Esophagus muscularis mucosa (tissue), 4 donors: ENCODE results near the gene SPEG. TPM values are rescaled to one million over a fixed set of nuclear protein-coding genes. Genes with fewer than 3 reads are reported as not detected.

Experiments
- DNase-seq: peaks from one replicate; pipeline ENCODE4 v3.0.0-alpha.2; 2017; ENCODE audit errors: extremely low spot score
- H3K27ac ChIP-seq, 4 donors: fragments of 200-600 bp; sonication (generic); replicated peaks in 1 of 4; 1 replicate in 3 of 4; 2 replicates in 1 of 4; pipeline ENCODE4 v1.5.1; 2016 to 2019; ENCODE audit warnings: mild to moderate bottlenecking in 1 of 4
- H3K27me3 ChIP-seq, 4 donors: fragments of 200-600 bp; sonication (generic); one replicate each; pipeline versions ENCODE4 v1.5.1 to v1.6.0; 2016 to 2019
- H3K36me3 ChIP-seq, 4 donors: fragments of 200-600 bp; sonication (generic); one replicate each; pipeline ENCODE4 v1.5.1; 2016 to 2019
- H3K4me1 ChIP-seq, 4 donors: fragments of 200-600 bp; sonication (generic); one replicate each; pipeline ENCODE4 v1.5.1; 2016 to 2019
- H3K4me3 ChIP-seq, 4 donors: fragments of 200-600 bp; sonication (generic); 1 replicate in 2 of 4; 2 replicates in 2 of 4; pipeline ENCODE4 v1.5.1; 2016 to 2019; ENCODE audit warnings: mild to moderate bottlenecking in 4 of 4, moderate library complexity in 1 of 4
- H3K9me3 ChIP-seq, 4 donors: fragments of 200-600 bp; sonication (generic); 1 replicate in 3 of 4; 2 replicates in 1 of 4; pipeline ENCODE4 v1.5.1; 2016 to 2019
- EP300 ChIP-seq: sonication (generic); formaldehyde crosslinking; IDR thresholded peaks from one replicate; pipeline ENCODE4 v1.6.1; 2017; ENCODE audit warnings: antibody characterized with exemption
- POLR2A ChIP-seq: fragments of 450-650 bp; IDR thresholded peaks from one replicate; pipeline ENCODE4 v1.6.1; 2017; ENCODE audit warnings: antibody characterized with exemption, moderate library complexity, mild to moderate bottlenecking, low read depth
- POLR2AphosphoS5 ChIP-seq, 2 donors: sonication (generic); formaldehyde crosslinking; IDR thresholded peaks; one replicate each; pipeline ENCODE4 v1.6.1; 2017; ENCODE audit warnings: antibody characterized with exemption in 2 of 2
- WGBS: methylation state at CpG from one replicate; pipeline ENCODE4 v1.1.5; 2018; 5-methylcytosine and 5-hydroxymethylcytosine counted together
- intact Hi-C: fragments of 100-400 bp; cut with DNase I; formaldehyde crosslinking; loops from one replicate; pipeline ENCODE4 v1.15.1; 2023
- total RNA-seq, 4 donors: library from RNA; depleted of rRNA; stranded (reverse); fragments of >200 nt; gene quantifications; one replicate each; pipeline versions ENCODE4 v1.1.0 to v1.2.1, GENCODE V29; 2016
- TF ChIP-seq, protein P1 (sequence below), 3 experiments: fragments of 200-600 bp in 2 of 3; fragments of 450-650 bp in 1 of 3; sonication (generic) in 2 of 3; IDR thresholded peaks; one replicate each; pipeline ENCODE4 v1.5.1; 2017 to 2019; ENCODE audit warnings: antibody characterized with exemption in 3 of 3, mild to moderate bottlenecking in 2 of 3, moderate library complexity in 1 of 3

Gene SPEG
- total RNA-seq, 4 donors from 2014 or later, result 115 to 251 (median 180) TPM

DNA sequence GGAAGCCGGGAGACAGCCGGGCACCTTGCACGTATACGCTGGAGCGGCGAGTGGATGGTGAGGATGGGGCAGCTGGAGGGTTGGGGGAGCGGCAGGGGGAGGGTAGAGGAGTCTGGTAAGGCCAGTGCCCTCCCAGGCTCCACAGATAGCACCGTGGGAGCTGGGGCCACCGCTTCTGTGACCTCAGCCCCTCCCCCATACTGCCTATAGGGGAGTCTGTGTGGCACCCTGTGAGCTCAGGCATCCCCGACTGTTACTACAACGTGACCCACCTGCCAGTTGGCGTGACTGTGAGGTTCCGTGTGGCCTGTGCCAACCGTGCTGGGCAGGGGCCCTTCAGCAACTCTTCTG is 54.2 kb downstream of the SPEG start:
- no peak for DNase-seq
- peak overlapping the region in 3 of 4 donors; percentile 48 to 99 (median 53) for H3K27ac ChIP-seq
- no peak overlapping the region for H3K4me3 ChIP-seq
- H3K36me3 ChIP-seq, result peaks cover 7 to 93% (median 51%) of the 10 kb centered on the region in 4 donors
- intact Hi-C loops, result no loop called here
- TF ChIP-seq POLR2AphosphoS5 (IDR thresholded peaks at IDR 0.05), result no peak
- TF ChIP-seq POLR2A, result no peak
- TF ChIP-seq, protein P1, sequence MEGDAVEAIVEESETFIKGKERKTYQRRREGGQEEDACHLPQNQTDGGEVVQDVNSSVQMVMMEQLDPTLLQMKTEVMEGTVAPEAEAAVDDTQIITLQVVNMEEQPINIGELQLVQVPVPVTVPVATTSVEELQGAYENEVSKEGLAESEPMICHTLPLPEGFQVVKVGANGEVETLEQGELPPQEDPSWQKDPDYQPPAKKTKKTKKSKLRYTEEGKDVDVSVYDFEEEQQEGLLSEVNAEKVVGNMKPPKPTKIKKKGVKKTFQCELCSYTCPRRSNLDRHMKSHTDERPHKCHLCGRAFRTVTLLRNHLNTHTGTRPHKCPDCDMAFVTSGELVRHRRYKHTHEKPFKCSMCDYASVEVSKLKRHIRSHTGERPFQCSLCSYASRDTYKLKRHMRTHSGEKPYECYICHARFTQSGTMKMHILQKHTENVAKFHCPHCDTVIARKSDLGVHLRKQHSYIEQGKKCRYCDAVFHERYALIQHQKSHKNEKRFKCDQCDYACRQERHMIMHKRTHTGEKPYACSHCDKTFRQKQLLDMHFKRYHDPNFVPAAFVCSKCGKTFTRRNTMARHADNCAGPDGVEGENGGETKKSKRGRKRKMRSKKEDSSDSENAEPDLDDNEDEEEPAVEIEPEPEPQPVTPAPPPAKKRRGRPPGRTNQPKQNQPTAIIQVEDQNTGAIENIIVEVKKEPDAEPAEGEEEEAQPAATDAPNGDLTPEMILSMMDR (IDR thresholded peaks at IDR 0.05), result no peak
- TF ChIP-seq EP300, result no peak
- H3K4me1 ChIP-seq, result peaks cover 14 to 26% (median 15%) of the 10 kb centered on the region in 4 donors
- H3K27me3 ChIP-seq, result peaks cover 0 to 39% (median 5%) of the 10 kb centered on the region in 4 donors
- 78% methylated on average over 14 of the region's 14 CpGs for WGBS
- no peaks in the 10 kb centered on the region for H3K9me3 ChIP-seq

DNA sequence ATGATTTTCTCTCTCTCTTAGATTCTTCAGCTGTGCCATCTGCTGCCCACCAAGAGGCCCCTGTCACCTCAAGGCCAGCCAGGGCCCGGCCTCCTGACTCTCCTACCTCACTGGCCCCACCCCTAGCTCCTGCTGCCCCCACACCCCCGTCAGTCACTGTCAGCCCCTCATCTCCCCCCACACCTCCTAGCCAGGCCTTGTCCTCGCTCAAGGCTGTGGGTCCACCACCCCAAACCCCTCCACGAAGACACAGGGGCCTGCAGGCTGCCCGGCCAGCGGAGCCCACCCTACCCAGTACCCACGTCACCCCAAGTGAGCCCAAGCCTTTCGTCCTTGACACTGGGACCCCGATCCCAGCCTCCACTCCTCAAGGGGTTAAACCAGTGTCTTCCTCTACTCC is 54.7 kb downstream of the SPEG start:
- H3K27ac ChIP-seq, result peak overlapping the region in 3 of 4 donors; percentile 48 to 99 (median 53)
- 91% methylated on average over 9 of the region's 9 CpGs for WGBS
- intact Hi-C loops, result no loop called here
- H3K36me3 ChIP-seq, result peaks cover 7 to 91% (median 50%) of the 10 kb centered on the region in 4 donors
- no peak for DNase-seq
- H3K9me3 ChIP-seq, result no peaks in the 10 kb centered on the region
- TF ChIP-seq EP300 (no peak), POLR2A (no peak), POLR2AphosphoS5 (IDR thresholded peaks at IDR 0.05) (no peak)
- TF ChIP-seq, protein P1 (IDR thresholded peaks at IDR 0.05), result no peak
- peaks cover 0 to 34% (median 2%) of the 10 kb centered on the region in 4 donors for H3K27me3 ChIP-seq
- peaks cover 9 to 26% (median 15%) of the 10 kb centered on the region in 4 donors for H3K4me1 ChIP-seq
- no peak overlapping the region for H3K4me3 ChIP-seq

DNA sequence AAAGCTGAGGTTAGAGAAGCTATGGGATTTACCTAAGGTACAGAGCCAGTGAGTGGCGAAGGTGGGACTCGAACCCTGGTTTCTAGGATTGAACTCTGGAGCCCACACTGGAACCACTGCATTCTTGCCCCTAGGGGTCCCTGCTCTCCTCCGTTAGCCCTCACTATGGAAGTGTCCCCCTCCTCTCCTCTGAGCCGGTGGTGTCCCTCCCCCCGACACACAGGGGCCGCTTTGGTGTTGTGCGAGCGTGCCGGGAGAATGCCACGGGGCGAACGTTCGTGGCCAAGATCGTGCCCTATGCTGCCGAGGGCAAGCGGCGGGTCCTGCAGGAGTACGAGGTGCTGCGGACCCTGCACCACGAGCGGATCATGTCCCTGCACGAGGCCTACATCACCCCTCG is 55.5 kb downstream of the SPEG start:
- H3K36me3 ChIP-seq, result peaks cover 7 to 82% (median 46%) of the 10 kb centered on the region in 4 donors
- TF ChIP-seq, protein P1 (IDR thresholded peaks at IDR 0.05), result peak; percentile 8 to 27 (median 19)
- no peak for TF ChIP-seq POLR2A

DNA sequence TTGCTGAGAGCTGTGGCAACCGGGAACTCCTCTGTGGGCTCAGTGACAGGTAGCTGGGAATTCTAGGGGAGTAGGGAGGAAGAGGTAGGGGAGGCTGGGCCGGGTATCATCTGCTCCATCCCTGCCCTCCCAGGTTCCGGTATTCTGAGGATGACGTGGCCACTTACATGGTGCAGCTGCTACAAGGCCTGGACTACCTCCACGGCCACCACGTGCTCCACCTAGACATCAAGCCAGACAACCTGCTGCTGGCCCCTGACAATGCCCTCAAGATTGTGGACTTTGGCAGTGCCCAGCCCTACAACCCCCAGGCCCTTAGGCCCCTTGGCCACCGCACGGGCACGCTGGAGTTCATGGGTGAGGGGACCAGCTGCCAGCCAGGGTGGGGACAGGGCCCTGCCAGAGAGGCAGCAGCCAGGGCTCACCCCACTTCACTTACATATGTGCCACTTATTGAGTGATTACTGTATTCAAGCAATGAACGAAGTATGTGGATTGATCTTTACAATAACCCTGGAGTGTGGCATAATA is 56.0 kb downstream of the SPEG start:
- Histone ChIP-seq H3K36me3 (peaks cover 7 to 77% (median 44%) of the 10 kb centered on the region in 4 donors), H3K27ac (peak overlapping the region; percentile 27 to 99 (median 67)), H3K27me3 (peaks cover 0 to 25% (median 0%) of the 10 kb centered on the region in 4 donors), H3K4me1 (peaks cover 8 to 32% (median 21%) of the 10 kb centered on the region in 4 donors), H3K4me3 (no peak overlapping the region), H3K9me3 (no peaks in the 10 kb centered on the region)
- intact Hi-C loops, result no loop called here
- no peak for TF ChIP-seq EP300
- TF ChIP-seq POLR2A, result no peak
- no peak for TF ChIP-seq POLR2AphosphoS5 (IDR thresholded peaks at IDR 0.05)
- TF ChIP-seq, protein P1 (IDR thresholded peaks at IDR 0.05), result no peak
- DNase-seq, result no peak
- WGBS, result 68% methylated on average over 8 of the region's 10 CpGs

More for the DNA sequence above, 55.5 kb downstream of the SPEG start:
- intact Hi-C loops, result no loop called here
- Histone ChIP-seq H3K4me1 (peaks cover 3 to 27% (median 17%) of the 10 kb centered on the region in 4 donors), H3K27me3 (peaks cover 0 to 29% (median 0%) of the 10 kb centered on the region in 4 donors), H3K27ac (peak overlapping the region; percentile 27 to 99 (median 45)), H3K4me3 (no peak overlapping the region), H3K9me3 (no peaks in the 10 kb centered on the region)
- WGBS, result 88% methylated on average over 8 of the region's 23 CpGs
- no peak for DNase-seq
